ENCODE results near the gene CADPS2. TPM values are rescaled to one million over a fixed set of nuclear protein-coding genes. Genes with fewer than 3 reads are reported as not detected.

CADPS2 gene
- polyA plus RNA-seq, 3 donors: not detected

DNA sequence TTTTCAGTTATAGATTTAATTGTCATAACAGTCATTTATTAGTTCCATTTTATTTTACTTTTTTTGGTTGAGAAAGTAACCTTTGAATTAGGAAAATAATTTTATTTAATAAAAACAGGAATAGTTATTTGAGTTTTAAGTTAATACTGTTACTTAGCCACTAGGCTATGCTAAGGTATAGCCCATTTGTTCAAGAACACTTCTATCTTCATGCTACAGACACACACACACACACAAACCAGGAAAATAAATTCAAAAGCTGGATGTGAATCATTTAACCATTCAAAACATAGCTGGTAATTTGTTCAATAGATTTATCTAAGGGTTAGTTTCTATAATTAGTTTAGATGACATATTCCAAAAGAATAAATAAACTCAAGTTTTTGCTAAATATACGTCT lies 335.7 kb downstream of the CADPS2 start:
- H3K4me1 ChIP-seq (ENCODE audit: control insufficient read depth in 1 of 2, insufficient read depth in 2 of 2, low read length in 2 of 2): no peaks in the 10 kb centered on the region
- no peaks in the 10 kb centered on the region for H3K36me3 ChIP-seq (replicated peaks in 1 of 2; ENCODE audit: control insufficient read depth in 1 of 2, insufficient read depth in 2 of 2, low read length in 2 of 2)
- Mint-ChIP-seq H3K36me3 (no peaks in the 10 kb centered on the region), H3K9me3 (no peaks in the 10 kb centered on the region), H3K4me3 (no peak overlapping the region), H3K4me1 (no peaks in the 10 kb centered on the region), H3K27ac (no peak overlapping the region), H3K27me3 (ENCODE audit: low read depth in 3 of 3) (no peaks in the 10 kb centered on the region)
- no peak overlapping the region for H3K9ac ChIP-seq (ENCODE audit: insufficient read depth, low read length, poor library complexity, severe bottlenecking)
- WGBS (ENCODE audit: insufficient coverage): no CpG with 5 or more reads among the region's 1 CpG
- H2AFZ ChIP-seq (ENCODE audit: insufficient read depth, low read depth, low read length, poor library complexity, severe bottlenecking): no peak overlapping the region
- H3K27ac ChIP-seq (ENCODE audit: low read depth in 1 of 2, low read length in 2 of 2): no peak overlapping the region
- TF ChIP-seq, protein P1, sequence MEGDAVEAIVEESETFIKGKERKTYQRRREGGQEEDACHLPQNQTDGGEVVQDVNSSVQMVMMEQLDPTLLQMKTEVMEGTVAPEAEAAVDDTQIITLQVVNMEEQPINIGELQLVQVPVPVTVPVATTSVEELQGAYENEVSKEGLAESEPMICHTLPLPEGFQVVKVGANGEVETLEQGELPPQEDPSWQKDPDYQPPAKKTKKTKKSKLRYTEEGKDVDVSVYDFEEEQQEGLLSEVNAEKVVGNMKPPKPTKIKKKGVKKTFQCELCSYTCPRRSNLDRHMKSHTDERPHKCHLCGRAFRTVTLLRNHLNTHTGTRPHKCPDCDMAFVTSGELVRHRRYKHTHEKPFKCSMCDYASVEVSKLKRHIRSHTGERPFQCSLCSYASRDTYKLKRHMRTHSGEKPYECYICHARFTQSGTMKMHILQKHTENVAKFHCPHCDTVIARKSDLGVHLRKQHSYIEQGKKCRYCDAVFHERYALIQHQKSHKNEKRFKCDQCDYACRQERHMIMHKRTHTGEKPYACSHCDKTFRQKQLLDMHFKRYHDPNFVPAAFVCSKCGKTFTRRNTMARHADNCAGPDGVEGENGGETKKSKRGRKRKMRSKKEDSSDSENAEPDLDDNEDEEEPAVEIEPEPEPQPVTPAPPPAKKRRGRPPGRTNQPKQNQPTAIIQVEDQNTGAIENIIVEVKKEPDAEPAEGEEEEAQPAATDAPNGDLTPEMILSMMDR (IDR thresholded peaks at IDR 0.05): no peak
- no peaks in the 10 kb centered on the region for H3K27me3 ChIP-seq (ENCODE audit: control insufficient read depth in 2 of 2, insufficient read depth in 2 of 2, low read length in 2 of 2)
- H3K4me3 ChIP-seq (replicated peaks in 1 of 3; ENCODE audit: low read depth in 2 of 3, low read length in 3 of 3): no peak overlapping the region
- DNase-seq: no peak
- no peaks in the 10 kb centered on the region for H4K20me1 ChIP-seq (ENCODE audit: insufficient read depth, low read length)
- intact Hi-C loops (cut with micrococcal nuclease): no loop called here
- H3K4me2 ChIP-seq (replicated peaks; ENCODE audit: extremely low read depth, low read length, poor library complexity, severe bottlenecking): no peak overlapping the region
- no peaks in the 10 kb centered on the region for H3K79me2 ChIP-seq (ENCODE audit: insufficient read depth, low read length)
- no peaks in the 10 kb centered on the region for H3K9me3 ChIP-seq (replicated peaks in 1 of 2; ENCODE audit: control insufficient read depth in 1 of 2, insufficient read depth in 1 of 2, low read length in 2 of 2)

- no peak overlapping the region for H3K4me3 ChIP-seq (replicated peaks in 1 of 3; ENCODE audit: low read depth in 2 of 3, low read length in 3 of 3)
- no CpG with 5 or more reads among the region's 5 CpGs for WGBS (ENCODE audit: insufficient coverage)
- H3K27me3 ChIP-seq (ENCODE audit: control insufficient read depth in 2 of 2, insufficient read depth in 2 of 2, low read length in 2 of 2): no peaks in the 10 kb centered on the region
- Mint-ChIP-seq H3K27me3 (ENCODE audit: low read depth in 3 of 3) (no peaks in the 10 kb centered on the region), H3K4me3 (no peak overlapping the region), H3K4me1 (peaks cover 2% of the 10 kb centered on the region), H3K9me3 (no peaks in the 10 kb centered on the region), H3K36me3 (no peaks in the 10 kb centered on the region), H3K27ac (no peak overlapping the region)
- no peak overlapping the region for H3K9ac ChIP-seq (ENCODE audit: insufficient read depth, low read length, poor library complexity, severe bottlenecking)
- TF ChIP-seq, protein P1 (IDR thresholded peaks at IDR 0.05): no peak
- no peak overlapping the region for H3K27ac ChIP-seq (ENCODE audit: low read depth in 1 of 2, low read length in 2 of 2)
- no peak for DNase-seq
- peaks cover 0 to under 1% of the 10 kb centered on the region in 2 donors for H3K4me1 ChIP-seq (ENCODE audit: control insufficient read depth in 1 of 2, insufficient read depth in 2 of 2, low read length in 2 of 2)
- no peak overlapping the region for H3K4me2 ChIP-seq (replicated peaks; ENCODE audit: extremely low read depth, low read length, poor library complexity, severe bottlenecking)
- no peak overlapping the region for H2AFZ ChIP-seq (ENCODE audit: insufficient read depth, low read depth, low read length, poor library complexity, severe bottlenecking)
- H3K36me3 ChIP-seq (replicated peaks in 1 of 2; ENCODE audit: control insufficient read depth in 1 of 2, insufficient read depth in 2 of 2, low read length in 2 of 2): no peaks in the 10 kb centered on the region
- no peaks in the 10 kb centered on the region for H4K20me1 ChIP-seq (ENCODE audit: insufficient read depth, low read length)
- H3K9me3 ChIP-seq (replicated peaks in 1 of 2; ENCODE audit: control insufficient read depth in 1 of 2, insufficient read depth in 1 of 2, low read length in 2 of 2): no peaks in the 10 kb centered on the region
- H3K79me2 ChIP-seq (ENCODE audit: insufficient read depth, low read length): no peaks in the 10 kb centered on the region
- intact Hi-C loops (cut with micrococcal nuclease): no loop called here
These were observed 336.7 kb downstream of the CADPS2 start for GRCh38 chr7:122549578-122549977.

All from CD14-positive monocyte (primary cell).